K562 (cell line): ENCODE results near the gene KIF3A. TPM values are rescaled to one million over a fixed set of nuclear protein-coding genes. Genes with fewer than 3 reads are reported as not detected.
A peak's percentile ranks its signal among the peaks of the same experiment; 100 is the strongest.

Source experiments
- ATAC-seq: fragments of 200-7000 bp; cut with Tn5 transposase; 3 replicates; pipeline ENCODE4 v1.9.1; 2020; ENCODE audit warnings: moderate library complexity
- BruUV-seq: library from RNA; stranded (reverse); fragments of 400-500 nt; replicated peaks from 2 replicates; lab custom pipeline; 2021; lab: Mats Ljungman, UMichigan
- CTCF ChIA-PET: fragments of 300-600 bp; formaldehyde crosslinking; extraction: SDS; loops from one replicate; lab custom pipeline; 2021; ENCODE audit warnings: low intra/inter-chr PET ratio; lab: Yijun Ruan, JAX
- POLR2A ChIA-PET: fragments of 300-600, 350-650 bp; sonication (Branson Sonifier 250); formaldehyde crosslinking; extraction: SDS; loops from one replicate; lab custom pipeline; 2021; ENCODE audit warnings: antibody characterized with exemption, inconsistent platforms; lab: Yijun Ruan, JAX
- DNase-seq, 4 experiments: peaks; one replicate each; pipeline versions ENCODE4 v3.0.0 to v3.0.0-alpha.2; 2011 to 2018; ENCODE audit warnings: low spot score in 3 of 4, mixed read lengths in 3 of 4; ENCODE audit errors: extremely low read depth in 1 of 4
- FAIRE-seq: peaks from 2 replicates; lab custom pipeline; 2011; peaks lifted over from hg19 to GRCh38; lab: Jason Lieb, UNC
- H2AFZ ChIP-seq: 2 replicates; pipeline ENCODE4 v1.6.0; 2011; ENCODE audit warnings: low read depth, low read length, control low read depth, inconsistent platforms
- H3K27ac ChIP-seq: fragments of 200-600 bp; 3 replicates; pipeline ENCODE4 v1.8.0; 2011; ENCODE audit warnings: low read depth, mild to moderate bottlenecking, control low read depth, inconsistent platforms, low read length, moderate library complexity, mixed read lengths; ENCODE audit errors: extremely low read depth
- H3K27me3 ChIP-seq, 2 experiments: fragments of 300-600 bp in 1 of 2; 2 replicates in 1 of 2; 3 replicates in 1 of 2; pipeline versions ENCODE4 v1.6.0 to v1.8.0; 2011; ENCODE audit warnings: inconsistent platforms in 2 of 2, low read length in 2 of 2, mild to moderate bottlenecking in 1 of 2, mixed read lengths in 1 of 2, moderate library complexity in 1 of 2; ENCODE audit not compliant: control insufficient read depth in 2 of 2, insufficient read depth in 2 of 2
- H3K36me3 ChIP-seq: fragments of 300-600 bp; 3 replicates; pipeline ENCODE4 v1.8.0; 2011; ENCODE audit warnings: mild to moderate bottlenecking, low read length, inconsistent platforms; ENCODE audit not compliant: control insufficient read depth, insufficient read depth
- H3K4me1 ChIP-seq, 2 experiments: fragments of 200-600 bp in 1 of 2; replicated peaks in 1 of 2; 2 replicates in 1 of 2; 3 replicates in 1 of 2; pipeline versions ENCODE4 v1.5.1 to v1.8.0; 2011; ENCODE audit warnings: inconsistent platforms in 2 of 2, low read length in 2 of 2, mild to moderate bottlenecking in 1 of 2, mixed read lengths in 1 of 2, moderate library complexity in 1 of 2; ENCODE audit not compliant: control insufficient read depth in 2 of 2, insufficient read depth in 2 of 2
- H3K4me2 ChIP-seq: 2 replicates; pipeline ENCODE4 v1.6.1; 2011; ENCODE audit warnings: low read length, control low read depth, inconsistent platforms, mixed read lengths; ENCODE audit not compliant: insufficient read depth
- H3K4me3 ChIP-seq: fragments of 200-600 bp; sonication (generic), shearing (Covaris generic); 2 replicates; pipeline ENCODE4 v1.5.1; 2016; ENCODE audit warnings: control low read depth, inconsistent platforms
- H3K79me2 ChIP-seq: fragments of 200-600 bp; 3 replicates; pipeline ENCODE4 v1.8.0; 2011; ENCODE audit warnings: low read length, inconsistent platforms; ENCODE audit not compliant: control insufficient read depth, insufficient read depth
- H3K9ac ChIP-seq, 2 experiments: 2 replicates each; pipeline versions ENCODE4 v1.6.0 to v1.6.1; 2011; ENCODE audit warnings: low read depth in 2 of 2, low read length in 2 of 2, control low read depth in 1 of 2, inconsistent platforms in 1 of 2, mild to moderate bottlenecking in 1 of 2, mixed read lengths in 1 of 2; ENCODE audit not compliant: insufficient read depth in 1 of 2
- H3K9me1 ChIP-seq: one replicate; pipeline ENCODE4 v1.6.0; 2011; ENCODE audit warnings: inconsistent platforms, mild to moderate bottlenecking, low read length, moderate library complexity; ENCODE audit not compliant: control insufficient read depth, insufficient read depth
- H3K9me3 ChIP-seq: replicated peaks from 2 replicates; pipeline ENCODE4 v1.5.1; 2011; ENCODE audit warnings: low read depth, low read length, inconsistent platforms; ENCODE audit not compliant: control insufficient read depth, insufficient read depth
- H4K20me1 ChIP-seq: replicated peaks from 2 replicates; pipeline ENCODE4 v1.6.1; 2011; ENCODE audit warnings: low read length, inconsistent platforms, mixed read lengths; ENCODE audit not compliant: control insufficient read depth, insufficient read depth
- CHD1 ChIP-seq: fragments of 200-600 bp; sonication (generic); IDR thresholded peaks from one replicate; pipeline ENCODE4 v1.6.1; 2012; ENCODE audit warnings: mild to moderate bottlenecking, moderate library complexity, low read length, inconsistent platforms
- FOXJ2 ChIP-seq: fragments of 200-800 bp; sonication (Bioruptor generic); IDR thresholded peaks from 2 replicates; pipeline ENCODE4 v1.6.1; 2016; ENCODE audit warnings: missing genetic modification characterization, missing compliant biosample characterization
- HNRNPH1 ChIP-seq: fragments of 200-400 bp; formaldehyde crosslinking; optimal IDR thresholded peaks from 2 replicates; pipeline ENCODE3; 2017; ENCODE audit warnings: low read depth, mild to moderate bottlenecking, low read length, moderate library complexity
- HSF4 ChIP-seq: fragments of 250-450 bp; sonication (Bioruptor Pico); IDR thresholded peaks from 2 replicates; pipeline ENCODE4 v2.1.2; 2022; ENCODE audit warnings: mild to moderate bottlenecking, moderate library complexity, borderline replicate concordance
- JUNB ChIP-seq: fragments of 450-650 bp; formaldehyde crosslinking; conservative IDR thresholded peaks from 2 replicates; pipeline ENCODE4 v1.4.0; 2020; ENCODE audit warnings: mild to moderate bottlenecking
- MED1 ChIP-seq: sonication (generic); formaldehyde crosslinking; IDR thresholded peaks from 2 replicates; pipeline ENCODE4 v1.8.1; 2023; ENCODE audit warnings: missing genetic modification reagents, borderline replicate concordance
- MTA3 ChIP-seq: fragments of 450-650 bp; formaldehyde crosslinking; IDR thresholded peaks from 2 replicates; pipeline ENCODE4 v1.6.1; 2017; ENCODE audit warnings: mild to moderate bottlenecking, borderline replicate concordance
- NFYB ChIP-seq: IDR thresholded peaks from 2 replicates; pipeline ENCODE4 v1.6.1; 2011; ENCODE audit warnings: mild to moderate bottlenecking, moderate library complexity; ENCODE audit not compliant: insufficient read length; ENCODE audit errors: extremely low read depth
- PTTG1 ChIP-seq: fragments of 450-650 bp; IDR thresholded peaks from 2 replicates; pipeline ENCODE4 v1.6.1; 2016; ENCODE audit warnings: low read depth, mild to moderate bottlenecking, missing genetic modification characterization, missing compliant biosample characterization
- ZNF561 ChIP-seq: fragments of 450-650 bp; formaldehyde crosslinking; conservative IDR thresholded peaks from 2 replicates; pipeline ENCODE4 v1.4.0; 2020; ENCODE audit warnings: mild to moderate bottlenecking, moderate library complexity
- ZNF57 ChIP-seq: fragments of 450-650 bp; formaldehyde crosslinking; IDR thresholded peaks from 2 replicates; pipeline ENCODE4 v1.4.0; 2020; ENCODE audit warnings: mild to moderate bottlenecking, moderate library complexity
- ZNF766 ChIP-seq: fragments of 200-800 bp; sonication (Bioruptor generic); conservative IDR thresholded peaks from 2 replicates; pipeline ENCODE4 v1.6.1; 2016; ENCODE audit warnings: missing genetic modification characterization, missing compliant biosample characterization
- WGBS: fragments of 100-300 bp; shearing (Covaris generic); methylation state at CpG from one replicate; pipeline ENCODE4 v1.1.6; 2016; ENCODE audit warnings: low coverage, mixed read lengths; ENCODE audit not compliant: insufficient coverage; ENCODE audit errors: missing lambda C conversion rate; 5-methylcytosine and 5-hydroxymethylcytosine counted together
- in situ Hi-C: fragments of 300-500 bp; cut with MboI; formaldehyde crosslinking; loops from 4 replicates; pipeline ENCODE4 v1.15.0; 2018; ENCODE audit warnings: inconsistent platforms, mixed read lengths
- intact Hi-C: fragments of 100-400 bp; cut with micrococcal nuclease; formaldehyde crosslinking; loops from 2 replicates; pipeline ENCODE4 v1.14.2; 2022
- polyA plus RNA-seq, 8 experiments: library from polyadenylated mRNA; depleted of rRNA in 4 of 8; stranded (reverse) in 5 of 8; unstranded in 3 of 8; fragments of >200 nt; fragmentation: Nextera tagmentation in 2 of 8; fragmentation: Illumina TruSeq in 1 of 8; extraction: Ambion mirVana in 2 of 8; extraction: Trizol in 1 of 8; gene quantifications; 2 replicates each; pipeline versions ENCODE4 v1.2.1 to v1.2.3, GENCODE V29; 2011 to 2014; ENCODE audit warnings: inconsistent platforms in 1 of 8, missing spikeins in 1 of 8
- total RNA-seq, 7 experiments: library from RNA; depleted of rRNA in 6 of 7; stranded (reverse); fragments of >200 nt in 6 of 7; fragmentation: Illumina TruSeq in 2 of 7; extraction: Trizol in 2 of 7; gene quantifications; 2 replicates each; pipeline versions ENCODE4 v1.2.1 to v1.2.3, GENCODE V29; 2011 to 2021; ENCODE audit warnings: low replicate concordance in 1 of 7
- TF ChIP-seq, protein P1 (sequence below): fragments of 450-650 bp; IDR thresholded peaks from 2 replicates; pipeline ENCODE4 v1.6.1; 2016; ENCODE audit warnings: low read depth

KIF3A gene
- total and polyA plus RNA-seq, 9 of the 15 experiments (the other 6 are each of a cell fraction or from before 2014, with no cell fraction given), result 1.5 to 7.8 (median 6.0) TPM

DNA sequence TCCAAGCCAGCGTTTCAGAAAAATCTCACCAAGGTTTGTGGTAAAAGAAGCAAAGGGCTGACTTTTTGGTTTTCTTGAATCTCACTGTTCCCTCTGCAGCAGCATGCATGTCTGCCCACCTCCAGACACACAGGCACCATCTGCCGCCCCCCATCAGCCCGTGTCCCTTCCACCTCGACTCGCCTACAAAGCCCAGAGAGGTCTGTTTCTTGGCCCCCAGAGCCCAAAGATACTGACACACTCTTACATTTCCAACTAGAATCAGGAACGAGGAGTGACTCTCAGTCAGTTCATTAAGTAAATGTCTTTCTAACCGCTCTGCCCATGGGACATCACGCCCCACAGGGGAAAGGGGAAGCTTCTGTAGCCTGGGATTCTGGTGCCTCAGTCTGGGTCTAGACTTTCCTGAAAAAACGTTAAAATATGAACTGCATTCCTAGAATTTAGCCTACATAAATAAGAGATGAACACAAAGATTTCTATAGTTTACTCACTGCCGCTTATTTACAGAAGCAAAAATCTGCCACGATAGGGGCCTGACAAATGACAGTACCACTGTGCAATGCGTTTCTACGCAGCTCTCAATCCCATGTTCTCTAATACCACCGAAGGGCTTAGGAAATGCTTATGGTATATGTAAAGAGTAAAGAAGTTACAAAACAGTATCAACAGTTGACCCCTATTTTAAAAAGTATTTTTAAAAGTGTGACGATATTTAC, 59.5 kb downstream of the KIF3A start:
- Histone ChIP-seq H3K4me3 (no peak overlapping the region), H3K9ac (peak overlapping the region in 1 of 2 experiments; percentile 47; a peak in 1 of 4 replicates), H3K9me3 (no peaks in the 10 kb centered on the region), H3K4me1 (peaks cover 15 to 46% of the 10 kb centered on the region in 2 experiments; a peak in 4 of 5 replicates), H2AFZ (no peak overlapping the region), H3K36me3 (no peaks in the 10 kb centered on the region), H3K79me2 (no peaks in the 10 kb centered on the region), H3K4me2 (no peak overlapping the region), H3K27ac (no peak overlapping the region), H4K20me1 (no peaks in the 10 kb centered on the region), H3K27me3 (no peaks in the 10 kb centered on the region), H3K9me1 (no peaks in the 10 kb centered on the region)
- in situ Hi-C loops (no loop called here), intact Hi-C loops (loop anchor here (10.0 kb wide), 1 partner anchor 207 kb away; no protein-coding TSS in a partner anchor)
- no peak for ATAC-seq
- DNase-seq, result no peak
- 71% methylated on average over 15 of the region's 15 CpGs for WGBS
- BruUV-seq, result no TSS peak
- no peak for FAIRE-seq
- POLR2A ChIA-PET, result interaction anchor here (1.1 to 2.3 kb wide), 3 partner anchors 10 to 12 kb away, joined by 6 to 10 read pairs (median 8); no protein-coding TSS in a partner anchor
- CTCF ChIA-PET, result interaction anchor here (0.5 kb wide), 2 partner anchors 135 to 293 kb away, joined by 3 read pairs; no protein-coding TSS in a partner anchor
- TF ChIP-seq ZNF57 (CRISPR knock-in tag) (no peak), HNRNPH1 (no peak), HSF4 (CRISPR knock-in tag) (no peak), NFYB (no peak), ZNF561 (CRISPR knock-in tag) (no peak), CHD1 (no peak), FOXJ2 (tag) (no peak), PTTG1 (tag) (no peak), ZNF766 (CRISPR knock-in tag) (no peak), JUNB (no peak), MTA3 (no peak), MED1 (no peak)
- TF ChIP-seq, protein P1, sequence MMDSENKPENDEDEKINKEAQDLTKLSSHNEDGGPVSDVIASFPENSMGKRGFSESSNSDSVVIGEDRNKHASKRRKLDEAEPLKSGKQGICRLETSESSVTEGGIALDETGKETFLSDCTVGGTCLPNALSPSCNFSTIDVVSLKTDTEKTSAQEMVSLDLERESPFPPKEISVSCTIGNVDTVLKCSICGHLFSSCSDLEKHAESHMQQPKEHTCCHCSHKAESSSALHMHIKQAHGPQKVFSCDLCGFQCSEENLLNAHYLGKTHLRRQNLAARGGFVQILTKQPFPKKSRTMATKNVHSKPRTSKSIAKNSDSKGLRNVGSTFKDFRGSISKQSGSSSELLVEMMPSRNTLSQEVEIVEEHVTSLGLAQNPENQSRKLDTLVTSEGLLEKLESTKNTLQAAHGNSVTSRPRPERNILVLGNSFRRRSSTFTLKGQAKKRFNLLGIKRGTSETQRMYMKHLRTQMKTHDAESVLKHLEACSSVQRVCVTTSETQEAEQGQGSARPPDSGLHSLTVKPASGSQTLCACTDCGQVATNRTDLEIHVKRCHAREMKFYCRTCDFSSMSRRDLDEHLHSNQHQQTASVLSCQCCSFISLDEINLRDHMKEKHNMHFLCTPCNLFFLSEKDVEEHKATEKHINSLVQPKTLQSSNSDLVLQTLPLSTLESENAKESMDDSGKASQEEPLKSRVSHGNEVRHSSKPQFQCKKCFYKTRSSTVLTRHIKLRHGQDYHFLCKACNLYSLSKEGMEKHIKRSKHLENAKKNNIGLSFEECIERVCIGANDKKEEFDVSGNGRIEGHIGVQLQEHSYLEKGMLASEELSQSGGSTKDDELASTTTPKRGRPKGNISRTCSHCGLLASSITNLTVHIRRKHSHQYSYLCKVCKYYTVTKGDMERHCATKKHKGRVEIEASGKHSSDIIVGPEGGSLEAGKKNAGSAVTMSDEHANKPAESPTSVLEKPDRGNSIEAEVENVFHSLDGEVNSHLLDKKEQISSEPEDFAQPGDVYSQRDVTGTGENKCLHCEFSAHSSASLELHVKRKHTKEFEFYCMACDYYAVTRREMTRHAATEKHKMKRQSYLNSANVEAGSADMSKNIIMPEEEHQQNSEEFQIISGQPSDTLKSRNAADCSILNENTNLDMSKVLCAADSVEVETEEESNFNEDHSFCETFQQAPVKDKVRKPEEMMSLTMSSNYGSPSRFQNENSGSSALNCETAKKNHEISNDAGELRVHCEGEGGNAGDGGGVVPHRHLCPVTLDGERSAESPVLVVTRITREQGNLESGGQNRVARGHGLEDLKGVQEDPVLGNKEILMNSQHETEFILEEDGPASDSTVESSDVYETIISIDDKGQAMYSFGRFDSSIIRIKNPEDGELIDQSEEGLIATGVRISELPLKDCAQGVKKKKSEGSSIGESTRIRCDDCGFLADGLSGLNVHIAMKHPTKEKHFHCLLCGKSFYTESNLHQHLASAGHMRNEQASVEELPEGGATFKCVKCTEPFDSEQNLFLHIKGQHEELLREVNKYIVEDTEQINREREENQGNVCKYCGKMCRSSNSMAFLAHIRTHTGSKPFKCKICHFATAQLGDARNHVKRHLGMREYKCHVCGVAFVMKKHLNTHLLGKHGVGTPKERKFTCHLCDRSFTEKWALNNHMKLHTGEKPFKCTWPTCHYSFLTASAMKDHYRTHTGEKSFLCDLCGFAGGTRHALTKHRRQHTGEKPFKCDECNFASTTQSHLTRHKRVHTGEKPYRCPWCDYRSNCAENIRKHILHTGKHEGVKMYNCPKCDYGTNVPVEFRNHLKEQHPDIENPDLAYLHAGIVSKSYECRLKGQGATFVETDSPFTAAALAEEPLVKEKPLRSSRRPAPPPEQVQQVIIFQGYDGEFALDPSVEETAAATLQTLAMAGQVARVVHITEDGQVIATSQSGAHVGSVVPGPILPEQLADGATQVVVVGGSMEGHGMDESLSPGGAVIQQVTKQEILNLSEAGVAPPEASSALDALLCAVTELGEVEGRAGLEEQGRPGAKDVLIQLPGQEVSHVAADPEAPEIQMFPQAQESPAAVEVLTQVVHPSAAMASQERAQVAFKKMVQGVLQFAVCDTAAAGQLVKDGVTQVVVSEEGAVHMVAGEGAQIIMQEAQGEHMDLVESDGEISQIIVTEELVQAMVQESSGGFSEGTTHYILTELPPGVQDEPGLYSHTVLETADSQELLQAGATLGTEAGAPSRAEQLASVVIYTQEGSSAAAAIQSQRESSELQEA, result no peak
